NCI-H1092 (cell line): Measurements from ENCODE around the gene OR52E2.

Source experiments
- DNase-seq: peaks from one replicate; lab custom pipeline; 2025; lab: John Stamatoyannopoulos, UW

OR52E2 gene

DNA sequence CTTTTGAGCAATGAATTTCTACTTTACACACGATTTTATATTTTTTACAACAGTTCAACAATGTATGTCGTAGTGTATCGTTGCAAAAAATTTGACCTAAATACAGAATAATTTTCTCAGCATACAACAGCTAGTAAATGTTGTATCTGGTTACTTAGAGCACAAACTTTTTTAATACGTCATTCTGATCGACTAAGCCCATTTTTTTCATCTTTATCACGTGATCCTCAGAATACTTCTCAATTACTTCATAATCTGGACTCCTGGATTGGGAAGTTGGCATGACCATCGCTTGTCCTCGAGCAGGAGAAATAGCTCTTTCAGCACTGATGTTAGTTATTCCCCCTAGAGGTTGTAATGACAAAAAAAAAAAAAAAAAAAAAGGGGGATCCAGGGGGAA is 48.2 kb downstream of the OR52E2 start:
- no peak for DNase-seq
